HG03108 (cell line): ENCODE measurements around the gene CBR1.
"Not testable (repeated sequence)": the region's sequence is repeated elsewhere in the genome, so short reads cannot be mapped to it uniquely, and the experiment has no call there.

ENCODE experiments used
- ATAC-seq: cut with Tn5 transposase; IDR thresholded peaks from one replicate; pipeline ENCODE4 v1.9.1; 2021; ENCODE audit warnings: moderate library complexity; ENCODE audit not compliant: unreplicated experiment

Gene CBR1

GRCh38 chr21:36077758-36078157 is 7.9 kb downstream of the CBR1 start:
- no peak for ATAC-seq

- no peak for ATAC-seq
These were observed 9.3 kb downstream of the CBR1 start for GRCh38 chr21:36079010-36079649.

- no peak for ATAC-seq
These were observed 9.8 kb downstream of the CBR1 start for GRCh38 chr21:36079671-36080070.

GRCh38 chr21:36080386-36080785 is 10.6 kb downstream of the CBR1 start:
- ATAC-seq: no peak

- no peak for ATAC-seq
These were observed 12.4 kb downstream of the CBR1 start for GRCh38 chr21:36082237-36082664.

GRCh38 chr21:36087362-36088138 is 17.7 kb downstream of the CBR1 start:
- no peak for ATAC-seq

GRCh38 chr21:36089946-36090345 is 20.1 kb downstream of the CBR1 start:
- ATAC-seq: no peak

- no peak for ATAC-seq
These were observed 22.9 kb downstream of the CBR1 start for GRCh38 chr21:36092681-36093080.

GRCh38 chr21:36093512-36093911 is 23.7 kb downstream of the CBR1 start:
- no peak for ATAC-seq

- no peak for ATAC-seq
These were observed 26.8 kb downstream of the CBR1 start for GRCh38 chr21:36096398-36097290.

GRCh38 chr21:36097427-36098181 is 27.8 kb downstream of the CBR1 start:
- ATAC-seq: peak; percentile 82

- no peak for ATAC-seq
These were observed 28.3 kb downstream of the CBR1 start for GRCh38 chr21:36098182-36098532.

GRCh38 chr21:36099000-36099399 is 29.2 kb downstream of the CBR1 start:
- no peak for ATAC-seq

- ATAC-seq: not testable (repeated sequence)
These were observed 29.9 kb downstream of the CBR1 start for GRCh38 chr21:36099695-36100211.

GRCh38 chr21:36100971-36101641 is 31.3 kb downstream of the CBR1 start:
- no peak for ATAC-seq

- ATAC-seq: no peak
These were observed 33.6 kb downstream of the CBR1 start for GRCh38 chr21:36103434-36103833.

- ATAC-seq: no peak
These were observed 34.8 kb downstream of the CBR1 start for GRCh38 chr21:36104317-36105300.

GRCh38 chr21:36105327-36105842 is 35.6 kb downstream of the CBR1 start:
- no peak for ATAC-seq

GRCh38 chr21:36109868-36110267 is 40.0 kb downstream of the CBR1 start:
- ATAC-seq: no peak
